Testis (tissue), 3 donors: ENCODE results near the gene TMEM109. TPM values are rescaled to one million over a fixed set of nuclear protein-coding genes. Genes with fewer than 3 reads are reported as not detected.

Source experiments
- DNase-seq: peaks from one replicate; pipeline ENCODE4 v3.0.0-alpha.2; 2019
- H3K27ac ChIP-seq, 2 donors: fragments of 200-600 bp; sonication (generic); one replicate each; pipeline ENCODE4 v1.5.1; 2019
- H3K27me3 ChIP-seq: fragments of 200-600 bp; sonication (generic); one replicate; pipeline ENCODE4 v1.5.1; 2019
- H3K36me3 ChIP-seq: fragments of 200-600 bp; sonication (generic); one replicate; pipeline ENCODE4 v1.5.1; 2017; ENCODE audit warnings: low read depth; ENCODE audit errors: missing control alignments
- H3K4me1 ChIP-seq: fragments of 200-600 bp; sonication (generic); one replicate; pipeline ENCODE4 v1.5.1; 2019
- H3K4me3 ChIP-seq, 2 donors: fragments of 200-600 bp; sonication (generic); one replicate each; pipeline ENCODE4 v1.5.1; 2017 to 2019
- H3K9me3 ChIP-seq: fragments of 200-600 bp; sonication (generic); one replicate; pipeline ENCODE4 v1.5.1; 2017
- CTCF ChIP-seq, 3 experiments: fragments of 450-650 bp in 2 of 3; fragments of 200-600 bp in 1 of 3; sonication (generic) in 1 of 3; IDR thresholded peaks; one replicate each; pipeline ENCODE4 v1.5.1; 2016 to 2019; ENCODE audit warnings: antibody characterized with exemption in 3 of 3, mild to moderate bottlenecking in 2 of 3, moderate library complexity in 1 of 3
- POLR2A ChIP-seq: fragments of 450-650 bp; IDR thresholded peaks from one replicate; pipeline ENCODE4 v1.6.1; 2017; ENCODE audit warnings: antibody characterized with exemption, mild to moderate bottlenecking, moderate library complexity
- whole genome bisulfite sequencing, 2 donors: methylation state at CpG; one replicate each; pipeline ENCODE4 v1.1.5; 2018; 5-methylcytosine and 5-hydroxymethylcytosine counted together
- intact Hi-C: fragments of 100-400 bp; cut with DNase I; formaldehyde crosslinking; loops from one replicate; pipeline ENCODE4 v1.15.1; 2023; ENCODE audit warnings: low total_unique reads
- polyA plus RNA-seq: library from polyadenylated mRNA; stranded (reverse); fragments of 350-450 nt; fragmentation: Illumina TruSeq; extraction: RNeasy Lipid Tissue Mini Kit (QIAGEN cat#74804); gene quantifications from one replicate; pipeline ENCODE4 v1.2.3, GENCODE V29; 2014; ENCODE audit warnings: low read depth, low replicate concordance; ENCODE audit not compliant: insufficient read depth
- total RNA-seq, 2 donors: library from RNA; depleted of rRNA; stranded (reverse); fragments of >200 nt; gene quantifications; one replicate each; pipeline ENCODE4 v1.2.3, GENCODE V29; 2016

Gene TMEM109
- total and polyA plus RNA-seq, 3 donors from 2014 or later, result 28.1 to 59.1 (median 46.7) TPM

- Histone ChIP-seq H3K9me3 (no peaks in the 10 kb centered on the region), H3K36me3 (no peaks in the 10 kb centered on the region), H3K4me1 (peaks cover 7% of the 10 kb centered on the region), H3K27ac (no peak overlapping the region), H3K27me3 (no peaks in the 10 kb centered on the region), H3K4me3 (no peak overlapping the region)
- 69 to 70% methylated on average over 5 of the region's 5 CpGs for WGBS, 2 donors
- intact Hi-C loops, result no loop called here
- DNase-seq, result no peak
- TF ChIP-seq POLR2A (no peak), CTCF (IDR thresholded peaks at IDR 0.05) (no peak)
These were observed 41.6 kb downstream of the TMEM109 start for GRCh38 chr11:60955571-60955970.

- Histone ChIP-seq H3K9me3 (no peaks in the 10 kb centered on the region), H3K4me3 (no peak overlapping the region), H3K27me3 (no peaks in the 10 kb centered on the region), H3K36me3 (no peaks in the 10 kb centered on the region), H3K27ac (no peak overlapping the region), H3K4me1 (no peaks in the 10 kb centered on the region)
- WGBS, 2 donors, result 81 to 86% methylated on average over 4 of the region's 4 CpGs
- no peak for DNase-seq
- TF ChIP-seq POLR2A (no peak), CTCF (IDR thresholded peaks at IDR 0.05) (no peak)
- intact Hi-C loops, result no loop called here
These were observed 43.2 kb downstream of the TMEM109 start for GRCh38 chr11:60957188-60957587.

GRCh38 chr11:60959431-60959830 lies 45.5 kb downstream of the TMEM109 start:
- no peaks in the 10 kb centered on the region for H3K9me3 ChIP-seq
- DNase-seq, result no peak
- H3K27ac ChIP-seq, result no peak overlapping the region
- H3K36me3 ChIP-seq, result no peaks in the 10 kb centered on the region
- H3K4me1 ChIP-seq, result no peaks in the 10 kb centered on the region
- no peak overlapping the region for H3K4me3 ChIP-seq
- WGBS, 2 donors, result 85 to 89% methylated on average over 6 of the region's 6 CpGs
- no peaks in the 10 kb centered on the region for H3K27me3 ChIP-seq
- intact Hi-C loops, result no loop called here
- TF ChIP-seq CTCF (IDR thresholded peaks at IDR 0.05) (no peak), POLR2A (no peak)

- H3K27me3 ChIP-seq, result no peaks in the 10 kb centered on the region
- H3K4me1 ChIP-seq, result no peaks in the 10 kb centered on the region
- intact Hi-C loops, result no loop called here
- H3K27ac ChIP-seq, result no peak overlapping the region
- no peak overlapping the region for H3K4me3 ChIP-seq
- WGBS, 2 donors, result 92 to 94% methylated on average over 7 of the region's 7 CpGs
- no peak for DNase-seq
- TF ChIP-seq CTCF (IDR thresholded peaks at IDR 0.05) (no peak), POLR2A (no peak)
- H3K36me3 ChIP-seq, result no peaks in the 10 kb centered on the region
- no peaks in the 10 kb centered on the region for H3K9me3 ChIP-seq
These were observed 46.4 kb downstream of the TMEM109 start for GRCh38 chr11:60960405-60960804.

GRCh38 chr11:60964801-60965200 lies 50.8 kb downstream of the TMEM109 start:
- no peak for TF ChIP-seq POLR2A
- TF ChIP-seq CTCF (IDR thresholded peaks at IDR 0.05), result no peak
- Histone ChIP-seq H3K4me3 (no peak overlapping the region), H3K9me3 (no peaks in the 10 kb centered on the region), H3K4me1 (no peaks in the 10 kb centered on the region), H3K36me3 (no peaks in the 10 kb centered on the region), H3K27me3 (no peaks in the 10 kb centered on the region), H3K27ac (no peak overlapping the region)
- intact Hi-C loops, result no loop called here
- 85% methylated on average over 6 of the region's 6 CpGs for WGBS, 2 donors
- no peak for DNase-seq
